Liver (tissue), 9 donors: Measurements from ENCODE around the gene RAB6B. TPM values are rescaled to one million over a fixed set of nuclear protein-coding genes. Genes with fewer than 3 reads are reported as not detected.

ENCODE experiments used
- DNase-seq: peaks from one replicate; pipeline ENCODE4 v3.0.0-alpha.2; 2017; ENCODE audit warnings: low spot score
- H3K27ac ChIP-seq, 2 donors: one replicate each; pipeline ENCODE4 v1.7.0; 2013; ENCODE audit warnings: inconsistent platforms in 2 of 2, low read length in 2 of 2, control low read depth in 1 of 2, low read depth in 1 of 2, mild to moderate bottlenecking in 1 of 2
- H3K27me3 ChIP-seq, 4 donors: one replicate each; pipeline versions ENCODE4 v1.6.1 to v1.7.0; 2013; ENCODE audit warnings: low read length in 3 of 4, inconsistent platforms in 1 of 4, mild to moderate bottlenecking in 1 of 4, moderate library complexity in 1 of 4; ENCODE audit not compliant: control insufficient read depth in 4 of 4, insufficient read depth in 4 of 4
- H3K36me3 ChIP-seq, 4 donors: one replicate each; pipeline versions ENCODE4 v1.6.1 to v1.7.0; 2013; ENCODE audit warnings: low read length in 3 of 4, mild to moderate bottlenecking in 3 of 4, low read depth in 1 of 4, moderate library complexity in 1 of 4; ENCODE audit not compliant: control insufficient read depth in 4 of 4, insufficient read depth in 3 of 4
- H3K4me1 ChIP-seq, 4 donors: one replicate each; pipeline versions ENCODE4 v1.6.1 to v1.7.0; 2013; ENCODE audit warnings: low read length in 3 of 4, mild to moderate bottlenecking in 3 of 4, moderate library complexity in 1 of 4; ENCODE audit not compliant: control insufficient read depth in 4 of 4, insufficient read depth in 4 of 4
- H3K4me3 ChIP-seq, 3 donors: one replicate each; pipeline versions ENCODE4 v1.6.1 to v1.7.0; 2013; ENCODE audit warnings: low read length in 3 of 3, control low read depth in 1 of 3, low read depth in 1 of 3, mild to moderate bottlenecking in 1 of 3
- H3K9ac ChIP-seq, 2 donors: one replicate each; pipeline ENCODE4 v1.7.0; 2013; ENCODE audit warnings: low read length in 2 of 2, mild to moderate bottlenecking in 2 of 2, moderate library complexity in 2 of 2, control low read depth in 1 of 2, low read depth in 1 of 2
- H3K9me3 ChIP-seq, 4 donors: one replicate each; pipeline versions ENCODE4 v1.6.1 to v1.7.0; 2013; ENCODE audit warnings: low read length in 3 of 4; ENCODE audit not compliant: control insufficient read depth in 4 of 4
- ATF3 ChIP-seq: IDR thresholded peaks from 2 replicates; pipeline ENCODE4 v1.6.1; 2016; ENCODE audit warnings: antibody characterized with exemption
- CTCF ChIP-seq: fragments of 150-350 bp; IDR thresholded peaks from 2 replicates; pipeline ENCODE4 v1.5.1; 2017; ENCODE audit warnings: improper control_type of control experiment, low read depth, low read length; ENCODE audit not compliant: missing input control
- FOXA2 ChIP-seq: IDR thresholded peaks from 2 replicates; pipeline ENCODE4 v1.6.1; 2016; ENCODE audit warnings: antibody characterized with exemption
- GABPA ChIP-seq, 2 donors: IDR thresholded peaks in 1 of 2; conservative IDR thresholded peaks in 1 of 2; 2 replicates each; pipeline ENCODE4 v1.6.1; 2016; ENCODE audit warnings: antibody characterized with exemption in 2 of 2, mild to moderate bottlenecking in 1 of 2, moderate library complexity in 1 of 2
- HNF4A ChIP-seq, 2 donors: conservative IDR thresholded peaks; 2 replicates each; pipeline ENCODE4 v1.6.1; 2016; ENCODE audit warnings: antibody characterized with exemption in 2 of 2, mild to moderate bottlenecking in 2 of 2
- HNF4G ChIP-seq: IDR thresholded peaks from 2 replicates; pipeline ENCODE4 v1.6.1; 2016; ENCODE audit warnings: antibody characterized with exemption
- JUND ChIP-seq, 2 donors: IDR thresholded peaks; 2 replicates each; pipeline ENCODE4 v1.6.1; 2016; ENCODE audit warnings: antibody characterized with exemption in 2 of 2
- RAD21 ChIP-seq, 2 donors: IDR thresholded peaks; 2 replicates each; pipeline ENCODE4 v1.6.1; 2016; ENCODE audit warnings: antibody characterized with exemption in 2 of 2, mild to moderate bottlenecking in 2 of 2
- REST ChIP-seq: IDR thresholded peaks from 2 replicates; pipeline ENCODE4 v1.6.1; 2016; ENCODE audit warnings: antibody characterized with exemption, mild to moderate bottlenecking
- RXRA ChIP-seq, 2 donors: IDR thresholded peaks; 2 replicates each; pipeline ENCODE4 v1.6.1; 2017 to 2018; ENCODE audit warnings: antibody characterized with exemption in 2 of 2, mild to moderate bottlenecking in 1 of 2
- SP1 ChIP-seq: IDR thresholded peaks from 2 replicates; pipeline ENCODE4 v1.6.1; 2018; ENCODE audit warnings: antibody characterized with exemption, mild to moderate bottlenecking
- TAF1 ChIP-seq: conservative IDR thresholded peaks from 2 replicates; pipeline ENCODE4 v1.6.1; 2016; ENCODE audit warnings: antibody characterized with exemption, mild to moderate bottlenecking
- YY1 ChIP-seq: IDR thresholded peaks from 2 replicates; pipeline ENCODE4 v1.6.1; 2016; ENCODE audit warnings: antibody characterized with exemption, mild to moderate bottlenecking
- ZBTB33 ChIP-seq: IDR thresholded peaks from 2 replicates; pipeline ENCODE4 v1.6.1; 2016; ENCODE audit warnings: antibody characterized with exemption
- WGBS: extraction: QIAGEN DNeasy Blood & Tissue Kit; methylation state at CpG from one replicate; pipeline ENCODE4 v1.1.7; 2013; 5-methylcytosine and 5-hydroxymethylcytosine counted together
- polyA plus RNA-seq, 2 donors: library from polyadenylated mRNA; stranded (reverse) in 1 of 2; unstranded in 1 of 2; fragments of 200-250 nt in 1 of 2; fragments of >200 nt in 1 of 2; fragmentation: Nextera tagmentation in 1 of 2; extraction: Ambion mirVana in 1 of 2; gene quantifications; one replicate each; pipeline versions ENCODE4 v1.2.1 to v1.2.3, GENCODE V29; 2013 to 2015
- total RNA-seq, 2 donors: library from RNA; depleted of rRNA; stranded (reverse); fragments of >200 nt; gene quantifications; one replicate each; pipeline ENCODE4 v1.2.3, GENCODE V29; 2014
- donor health status: healthy.
- donor health status: healthy.
- donor health status: healthy.
- donor health status: healthy.
- donor health status: healthy.

The RAB6B gene
- total and polyA plus RNA-seq, 4 donors: 0.08 to 2.8 (median 0.28) TPM

- H3K4me1 ChIP-seq: no peaks in the 10 kb centered on the region
- TF ChIP-seq ATF3 (no peak), HNF4G (no peak), RXRA (IDR thresholded peaks at IDR 0.05) (no peak), SP1 (no peak), HNF4A (conservative IDR thresholded peaks at IDR 0.05) (no peak), RAD21 (IDR thresholded peaks at IDR 0.05) (no peak)
- no peak overlapping the region for H3K27ac ChIP-seq
- H3K9me3 ChIP-seq: no peaks in the 10 kb centered on the region
- H3K9ac ChIP-seq: no peak overlapping the region
- DNase-seq: peak; percentile 30
- WGBS: 93% methylated on average over 11 of the region's 11 CpGs
- H3K27me3 ChIP-seq: no peaks in the 10 kb centered on the region
- no peaks in the 10 kb centered on the region for H3K36me3 ChIP-seq
- H3K4me3 ChIP-seq: no peak overlapping the region
Observed at GRCh38 chr3:133934996-133935842, 39.5 kb upstream of the RAB6B start.

DNA sequence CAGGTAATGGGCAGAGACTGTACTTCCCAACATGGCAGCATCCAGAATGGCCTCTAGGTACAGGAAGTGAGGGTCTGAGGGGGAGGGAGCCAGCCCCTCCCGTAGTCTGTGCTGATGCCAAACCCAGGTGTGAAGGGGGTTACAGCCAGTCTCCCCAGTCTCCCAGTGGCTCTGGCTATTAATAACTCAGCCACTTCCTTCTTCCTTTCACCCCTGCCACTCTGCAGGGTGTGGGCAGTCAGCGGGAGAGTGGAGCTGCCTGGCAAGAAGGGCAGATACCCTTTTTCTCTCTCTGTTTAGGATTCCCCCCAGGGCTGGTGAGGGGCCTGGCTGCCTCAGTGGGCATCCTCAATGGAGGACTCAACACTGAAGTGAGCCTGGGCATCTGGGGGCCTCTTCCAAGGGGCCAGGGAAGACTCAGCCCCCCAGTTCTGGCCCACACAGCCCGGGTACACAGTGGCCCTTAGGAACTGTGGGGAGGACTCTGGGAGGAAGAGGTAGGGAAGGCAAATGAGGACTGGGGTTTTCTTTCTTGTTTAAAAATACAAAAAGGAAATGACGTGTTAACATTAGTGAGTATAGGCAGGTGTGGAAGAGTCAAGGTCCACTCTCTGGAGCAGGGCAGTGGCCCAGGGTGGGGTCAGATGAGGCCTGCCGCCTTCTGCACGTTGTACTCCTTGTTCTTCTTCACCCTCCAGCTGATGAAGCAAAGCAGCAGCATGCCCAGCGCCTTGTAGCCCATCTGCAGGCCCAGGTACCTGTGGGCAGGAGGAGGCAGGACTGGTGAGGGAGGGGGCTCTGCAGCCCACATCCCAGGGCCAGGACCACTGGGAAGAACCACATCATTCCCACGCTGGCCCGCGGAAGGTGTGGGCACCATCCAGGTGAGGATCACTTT lies 38.6 kb upstream of the RAB6B start:
- TF ChIP-seq HNF4G: no peak
- TF ChIP-seq FOXA2: no peak
- WGBS: 82% methylated on average over 10 of the region's 10 CpGs

GRCh38 chr3:133933097-133934024 lies 37.7 kb upstream of the RAB6B start:
- Histone ChIP-seq H3K9me3 (no peaks in the 10 kb centered on the region), H3K27ac (no peak overlapping the region), H3K4me1 (no peaks in the 10 kb centered on the region), H3K27me3 (no peaks in the 10 kb centered on the region), H3K4me3 (no peak overlapping the region), H3K9ac (no peak overlapping the region), H3K36me3 (no peaks in the 10 kb centered on the region)
- 95% methylated on average over 9 of the region's 9 CpGs for WGBS
- peak; percentile 22 for DNase-seq
- no peak for TF ChIP-seq HNF4G
- TF ChIP-seq RXRA (IDR thresholded peaks at IDR 0.05): no peak
- TF ChIP-seq YY1: no peak
- TF ChIP-seq SP1: no peak
- TF ChIP-seq REST: no peak
- TF ChIP-seq ATF3: no peak
- TF ChIP-seq JUND (IDR thresholded peaks at IDR 0.05): no peak
- TF ChIP-seq HNF4A (conservative IDR thresholded peaks at IDR 0.05): no peak
- TF ChIP-seq GABPA (IDR thresholded peaks at IDR 0.05 in 1 of 2, conservative IDR thresholded peaks at IDR 0.05 in 1 of 2): no peak
- TF ChIP-seq RAD21 (IDR thresholded peaks at IDR 0.05): no peak
- TF ChIP-seq TAF1: no peak
- no peak for TF ChIP-seq CTCF
- no peak for TF ChIP-seq ZBTB33

More for the DNA sequence above, 38.6 kb upstream of the RAB6B start:
- H3K9me3 ChIP-seq: no peaks in the 10 kb centered on the region
- DNase-seq: peak; percentile 9
- H3K27ac ChIP-seq: no peak overlapping the region
- no peak overlapping the region for H3K4me3 ChIP-seq
- no peaks in the 10 kb centered on the region for H3K4me1 ChIP-seq
- no peak overlapping the region for H3K9ac ChIP-seq
- no peaks in the 10 kb centered on the region for H3K27me3 ChIP-seq
- H3K36me3 ChIP-seq: no peaks in the 10 kb centered on the region
